ENCODE measurements around the gene ISOC1.
A peak's percentile ranks its signal among the peaks of the same experiment; 100 is the strongest.

Gene ISOC1

DNA sequence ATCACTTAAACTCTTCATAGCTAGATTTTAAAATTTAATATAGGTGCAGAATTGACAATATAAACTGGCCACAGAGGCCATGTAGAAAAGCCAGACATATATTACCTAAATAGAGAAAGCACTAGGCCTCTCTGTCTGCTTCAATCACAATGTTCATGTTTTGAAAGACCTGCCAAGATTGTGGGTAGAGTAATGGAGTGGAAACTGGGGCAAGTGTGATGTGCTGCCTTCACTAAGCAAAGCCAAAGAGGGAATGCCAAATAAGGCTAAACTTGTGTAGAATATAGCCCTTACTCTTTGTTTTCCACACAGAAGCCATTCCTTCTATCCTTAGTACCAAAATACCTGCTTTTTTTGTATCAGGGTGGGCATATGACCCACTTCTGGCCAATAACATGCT, 15.1 kb upstream of the ISOC1 start:
- TF ChIP-seq, protein P1, sequence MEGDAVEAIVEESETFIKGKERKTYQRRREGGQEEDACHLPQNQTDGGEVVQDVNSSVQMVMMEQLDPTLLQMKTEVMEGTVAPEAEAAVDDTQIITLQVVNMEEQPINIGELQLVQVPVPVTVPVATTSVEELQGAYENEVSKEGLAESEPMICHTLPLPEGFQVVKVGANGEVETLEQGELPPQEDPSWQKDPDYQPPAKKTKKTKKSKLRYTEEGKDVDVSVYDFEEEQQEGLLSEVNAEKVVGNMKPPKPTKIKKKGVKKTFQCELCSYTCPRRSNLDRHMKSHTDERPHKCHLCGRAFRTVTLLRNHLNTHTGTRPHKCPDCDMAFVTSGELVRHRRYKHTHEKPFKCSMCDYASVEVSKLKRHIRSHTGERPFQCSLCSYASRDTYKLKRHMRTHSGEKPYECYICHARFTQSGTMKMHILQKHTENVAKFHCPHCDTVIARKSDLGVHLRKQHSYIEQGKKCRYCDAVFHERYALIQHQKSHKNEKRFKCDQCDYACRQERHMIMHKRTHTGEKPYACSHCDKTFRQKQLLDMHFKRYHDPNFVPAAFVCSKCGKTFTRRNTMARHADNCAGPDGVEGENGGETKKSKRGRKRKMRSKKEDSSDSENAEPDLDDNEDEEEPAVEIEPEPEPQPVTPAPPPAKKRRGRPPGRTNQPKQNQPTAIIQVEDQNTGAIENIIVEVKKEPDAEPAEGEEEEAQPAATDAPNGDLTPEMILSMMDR (IDR thresholded peaks at IDR 0.05; ENCODE audit: low read depth, low read length): no peak
- Histone ChIP-seq H3K4me3 (ENCODE audit: low read depth, low read length) (no peak overlapping the region), H3K9me3 (no peaks in the 10 kb centered on the region), H3K27me3 (no peaks in the 10 kb centered on the region), H3K36me3 (no peaks in the 10 kb centered on the region), H3K4me1 (peaks cover 37% of the 10 kb centered on the region)
- DNase-seq: no peak

DNA sequence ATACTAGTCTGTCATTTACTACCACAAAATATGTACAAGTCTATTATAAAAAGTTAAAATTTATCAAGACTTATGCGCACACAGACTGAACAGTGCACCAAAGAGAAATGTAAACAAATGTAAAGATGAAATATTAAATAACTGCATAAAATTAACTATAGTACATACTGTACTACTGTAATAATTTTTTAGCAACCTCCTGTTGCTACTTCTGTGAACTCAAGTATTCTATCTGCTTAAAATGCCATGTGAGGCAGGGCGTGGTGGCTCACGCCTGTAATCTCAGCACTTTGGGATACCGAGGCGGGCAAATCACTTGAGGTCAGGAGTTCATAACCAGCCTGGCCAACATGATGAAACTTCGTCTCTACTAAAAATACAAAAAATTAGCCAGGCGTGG, 13.8 kb upstream of the ISOC1 start:
- Histone ChIP-seq H3K27me3 (no peaks in the 10 kb centered on the region), H3K4me1 (peaks cover 27% of the 10 kb centered on the region), H3K9me3 (no peaks in the 10 kb centered on the region), H3K36me3 (no peaks in the 10 kb centered on the region), H3K4me3 (ENCODE audit: low read depth, low read length) (no peak overlapping the region)
- TF ChIP-seq, protein P1 (IDR thresholded peaks at IDR 0.05; ENCODE audit: low read depth, low read length): no peak
- no peak for DNase-seq

DNA sequence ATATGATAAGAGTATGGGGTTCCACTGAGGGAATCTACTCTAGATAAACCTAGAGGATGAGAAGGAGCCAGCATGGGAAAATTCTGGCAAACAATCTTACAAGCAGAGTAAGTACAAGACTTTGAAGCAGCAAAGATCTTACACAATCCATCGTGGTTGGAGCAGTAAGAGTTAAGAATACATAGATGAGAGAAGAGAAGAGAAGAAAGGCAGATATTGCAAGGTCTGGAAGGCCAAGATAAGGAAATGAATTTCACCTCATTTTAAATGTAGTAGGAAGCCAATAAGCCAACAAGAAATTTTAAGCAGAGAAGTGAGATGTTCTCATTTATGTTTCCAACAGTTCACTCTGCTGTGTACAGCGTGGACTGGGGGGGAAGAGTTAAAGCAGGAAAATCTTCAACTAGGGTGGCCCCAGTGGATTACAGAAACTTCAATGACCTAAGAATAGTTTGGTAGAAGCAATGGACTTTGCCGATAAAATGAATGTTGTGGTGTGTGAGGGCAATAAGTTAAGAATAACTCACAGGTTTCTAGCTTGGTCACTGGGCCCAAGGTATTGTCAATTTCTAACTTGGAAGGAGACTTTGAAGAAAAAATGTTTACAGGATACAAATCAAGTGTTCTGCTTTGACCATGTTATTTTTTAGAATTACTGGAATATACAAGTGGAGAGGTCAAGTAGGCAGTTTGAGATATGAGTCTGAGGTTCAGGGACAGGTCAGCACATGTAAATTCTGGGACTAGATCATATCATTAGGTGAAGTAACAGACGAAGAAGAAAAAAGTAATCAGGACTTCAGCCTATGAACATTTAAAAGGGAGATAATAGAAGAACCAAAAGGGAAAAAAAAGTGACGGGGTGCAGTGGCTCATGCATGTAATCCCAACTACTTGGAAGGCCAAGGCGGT, 12.1 kb upstream of the ISOC1 start:
- no peaks in the 10 kb centered on the region for H3K27me3 ChIP-seq

DNA sequence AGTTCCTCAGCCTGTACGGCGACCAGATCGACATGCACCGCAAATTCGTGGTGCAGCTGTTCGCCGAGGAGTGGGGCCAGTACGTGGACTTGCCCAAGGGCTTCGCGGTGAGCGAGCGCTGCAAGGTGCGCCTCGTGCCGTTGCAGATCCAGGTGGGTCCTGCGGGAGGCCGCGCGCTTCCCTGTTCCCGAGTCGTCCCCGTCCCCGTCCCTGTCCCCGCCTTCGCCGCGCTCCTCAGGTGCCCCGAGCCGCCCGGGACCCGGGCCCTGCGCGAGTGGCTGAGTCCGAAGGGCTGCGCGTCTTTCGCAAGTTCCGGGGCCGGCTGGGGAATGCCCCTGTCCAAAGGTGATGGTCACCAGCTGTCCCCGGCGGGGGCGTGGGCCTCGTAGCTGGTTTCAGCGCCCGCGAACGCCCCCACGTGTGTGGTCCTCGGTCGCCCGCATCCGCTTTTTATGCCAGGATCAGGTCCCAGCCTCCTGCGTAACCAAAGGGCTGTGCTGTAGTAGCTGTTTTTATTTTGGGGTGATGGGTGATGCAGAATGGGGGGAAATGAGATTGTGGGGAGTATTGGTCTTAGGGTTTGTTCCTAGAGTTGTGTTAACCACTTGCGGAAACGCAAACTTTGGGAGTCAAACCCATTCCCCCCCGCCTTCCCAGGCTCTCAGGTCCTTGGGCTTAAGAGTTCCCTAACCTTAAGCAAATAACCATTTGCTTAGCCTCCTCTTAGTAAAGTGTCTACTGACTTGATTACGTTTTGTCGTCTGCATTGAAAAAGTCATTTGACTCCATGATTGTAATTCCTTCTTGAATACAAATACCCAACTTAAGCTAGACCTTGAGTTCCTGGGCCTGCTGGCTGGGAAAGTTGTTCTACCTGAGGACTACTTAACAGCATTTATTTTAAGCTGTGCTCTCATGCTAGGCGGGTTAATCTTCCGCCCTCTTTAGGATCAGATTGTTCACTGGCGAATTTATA, 663 bp downstream of the ISOC1 start:
- Histone ChIP-seq H3K36me3 (no peaks in the 10 kb centered on the region; the same call in 1 of the 2 replicates), H3K27me3 (no peaks in the 10 kb centered on the region), H3K4me1 (peaks cover 13% of the 10 kb centered on the region), H3K4me3 (ENCODE audit: low read depth, low read length) (peak overlapping the region; percentile 70), H3K9me3 (no peaks in the 10 kb centered on the region)
- DNase-seq: peak; percentile 69
- TF ChIP-seq, protein P1 (IDR thresholded peaks at IDR 0.05; ENCODE audit: low read depth, low read length): no peak

More for the DNA sequence above, 12.1 kb upstream of the ISOC1 start:
- TF ChIP-seq, protein P1 (IDR thresholded peaks at IDR 0.05; ENCODE audit: low read depth, low read length): no peak
- no peaks in the 10 kb centered on the region for H3K36me3 ChIP-seq
- no peak overlapping the region for H3K4me3 ChIP-seq (ENCODE audit: low read depth, low read length)
- no peak for DNase-seq
- H3K4me1 ChIP-seq: peaks cover 13% of the 10 kb centered on the region
- H3K9me3 ChIP-seq: no peaks in the 10 kb centered on the region

DNA sequence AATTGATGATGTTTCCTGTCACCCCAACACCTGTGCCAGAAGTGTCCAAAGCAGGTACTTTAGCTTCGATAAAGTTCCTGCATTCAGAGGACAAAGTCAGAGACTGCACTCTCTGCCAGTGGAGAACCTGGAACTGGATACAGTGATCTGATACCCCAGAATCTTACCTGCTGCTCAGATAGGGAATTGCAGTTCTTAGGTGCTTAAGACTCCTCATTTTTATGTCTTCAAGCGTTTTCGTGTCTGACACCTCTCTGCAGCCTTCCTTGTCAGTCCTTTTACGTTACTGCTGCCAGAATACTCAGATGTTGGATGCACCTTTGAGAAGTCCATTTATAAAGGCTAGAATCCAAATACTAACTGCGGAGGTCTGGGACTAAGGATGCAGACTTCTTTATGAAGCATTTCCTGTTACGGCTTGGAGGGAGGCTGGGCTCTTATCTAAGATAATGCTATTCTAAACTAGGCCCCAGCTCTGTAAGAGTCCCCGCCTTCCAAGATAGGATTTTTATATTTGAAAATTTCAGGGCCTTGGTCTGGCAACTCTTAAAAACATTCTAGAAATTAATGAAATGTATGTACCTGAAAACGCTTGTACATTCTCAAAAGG, 1.9 kb downstream of the ISOC1 start:
- TF ChIP-seq, protein P1 (IDR thresholded peaks at IDR 0.05; ENCODE audit: low read depth, low read length): peak; percentile 25; the same call in 1 of the 2 replicates
- no peak for DNase-seq
- Histone ChIP-seq H3K4me1 (peaks cover 9% of the 10 kb centered on the region), H3K4me3 (ENCODE audit: low read depth, low read length) (peak overlapping the region; percentile 70), H3K9me3 (no peaks in the 10 kb centered on the region), H3K36me3 (no peaks in the 10 kb centered on the region; the same call in 1 of the 2 replicates), H3K27me3 (no peaks in the 10 kb centered on the region)

Measured in BE2C (cell line).